Gastroesophageal sphincter (tissue), 4 donors: ENCODE measurements around the gene IQGAP2. TPM values are rescaled to one million over a fixed set of nuclear protein-coding genes. Genes with fewer than 3 reads are reported as not detected.

Experiments
- ATAC-seq: fragments of 150-250 bp; one replicate; pipeline ENCODE4 v1.9.1; 2016; ENCODE audit warnings: mild to moderate bottlenecking, moderate library complexity
- H3K27ac ChIP-seq, 4 donors: fragments of 200-600 bp; sonication (generic) in 3 of 4; 1 replicate in 3 of 4; 2 replicates in 1 of 4; pipeline ENCODE4 v1.5.1; 2016 to 2019
- H3K27me3 ChIP-seq: fragments of 200-600 bp; sonication (generic); one replicate; pipeline ENCODE4 v1.5.1; 2019
- H3K36me3 ChIP-seq, 2 donors: fragments of 200-600 bp; sonication (generic); one replicate each; pipeline ENCODE4 v1.5.1; 2019; ENCODE audit warnings: control low read depth in 1 of 2
- H3K4me1 ChIP-seq, 3 donors: fragments of 200-600 bp; sonication (generic); 1 replicate in 2 of 3; 2 replicates in 1 of 3; pipeline ENCODE4 v1.5.1; 2016 to 2019; ENCODE audit warnings: control low read depth in 2 of 3
- H3K4me3 ChIP-seq, 2 donors: fragments of 200-600 bp; sonication (generic); one replicate each; pipeline ENCODE4 v1.5.1; 2019; ENCODE audit warnings: mild to moderate bottlenecking in 1 of 2, moderate library complexity in 1 of 2
- H3K9me3 ChIP-seq, 3 donors: fragments of 200-600 bp; sonication (generic); one replicate each; pipeline ENCODE4 v1.5.1; 2017 to 2019; ENCODE audit warnings: control low read depth in 2 of 3
- EP300 ChIP-seq: sonication (generic); formaldehyde crosslinking; IDR thresholded peaks from one replicate; pipeline ENCODE4 v1.6.1; 2017; ENCODE audit warnings: antibody characterized with exemption, mild to moderate bottlenecking
- POLR2A ChIP-seq, 2 donors: fragments of 450-650 bp; IDR thresholded peaks; one replicate each; pipeline ENCODE4 v1.6.1; 2017; ENCODE audit warnings: antibody characterized with exemption in 2 of 2, mild to moderate bottlenecking in 2 of 2, moderate library complexity in 1 of 2
- POLR2AphosphoS5 ChIP-seq: sonication (generic); formaldehyde crosslinking; IDR thresholded peaks from one replicate; pipeline ENCODE4 v1.6.1; 2017; ENCODE audit warnings: antibody characterized with exemption
- WGBS, 2 donors: methylation state at CpG; one replicate each; pipeline ENCODE4 v1.1.5; 2018; ENCODE audit warnings: low coverage in 1 of 2; 5-methylcytosine and 5-hydroxymethylcytosine counted together
- total RNA-seq, 4 donors: library from RNA; depleted of rRNA; stranded (reverse); fragments of >200 nt; gene quantifications; one replicate each; pipeline ENCODE4 v1.1.0, GENCODE V29; 2016
- TF ChIP-seq, protein P1 (sequence below), 4 experiments: fragments of 200-600 bp in 2 of 4; fragments of 450-650 bp in 2 of 4; sonication (generic) in 1 of 4; IDR thresholded peaks; one replicate each; pipeline ENCODE4 v1.5.1; 2017 to 2019; ENCODE audit warnings: antibody characterized with exemption in 4 of 4, mild to moderate bottlenecking in 2 of 4, moderate library complexity in 2 of 4

Gene IQGAP2
- total RNA-seq, 4 donors from 2014 or later = 15.7 to 34.4 (median 25.8) TPM

DNA sequence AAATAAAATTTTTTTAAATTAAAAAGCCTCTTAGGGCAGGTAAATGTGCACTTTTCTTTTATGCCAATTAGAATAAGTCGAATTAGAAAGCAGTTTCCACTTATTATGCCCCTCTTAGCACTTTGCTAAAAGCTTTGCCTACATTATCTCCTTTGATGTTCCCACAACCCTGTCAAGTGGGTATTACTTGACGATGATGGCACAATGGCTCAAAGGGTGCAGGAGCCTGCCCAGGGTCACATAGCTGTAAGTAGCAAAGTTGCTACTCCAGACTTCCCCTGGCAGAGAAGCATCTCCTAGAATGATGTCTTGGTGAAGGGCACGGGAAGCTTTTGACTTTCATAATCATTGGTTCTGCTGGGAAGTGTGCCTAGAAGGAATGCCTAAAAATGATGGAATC lies 18.4 kb upstream of the IQGAP2 start:
- WGBS, 2 donors = 91 to 100% methylated on average over 2 to 3 of the region's 3 CpGs
- Histone ChIP-seq H3K9me3 (no peaks in the 10 kb centered on the region), H3K4me1 (no peaks in the 10 kb centered on the region), H3K27ac (no peak overlapping the region), H3K27me3 (no peaks in the 10 kb centered on the region), H3K4me3 (no peak overlapping the region), H3K36me3 (no peaks in the 10 kb centered on the region)
- TF ChIP-seq POLR2AphosphoS5 (no peak), POLR2A (IDR thresholded peaks at IDR 0.05) (no peak), EP300 (no peak)
- TF ChIP-seq, protein P1, sequence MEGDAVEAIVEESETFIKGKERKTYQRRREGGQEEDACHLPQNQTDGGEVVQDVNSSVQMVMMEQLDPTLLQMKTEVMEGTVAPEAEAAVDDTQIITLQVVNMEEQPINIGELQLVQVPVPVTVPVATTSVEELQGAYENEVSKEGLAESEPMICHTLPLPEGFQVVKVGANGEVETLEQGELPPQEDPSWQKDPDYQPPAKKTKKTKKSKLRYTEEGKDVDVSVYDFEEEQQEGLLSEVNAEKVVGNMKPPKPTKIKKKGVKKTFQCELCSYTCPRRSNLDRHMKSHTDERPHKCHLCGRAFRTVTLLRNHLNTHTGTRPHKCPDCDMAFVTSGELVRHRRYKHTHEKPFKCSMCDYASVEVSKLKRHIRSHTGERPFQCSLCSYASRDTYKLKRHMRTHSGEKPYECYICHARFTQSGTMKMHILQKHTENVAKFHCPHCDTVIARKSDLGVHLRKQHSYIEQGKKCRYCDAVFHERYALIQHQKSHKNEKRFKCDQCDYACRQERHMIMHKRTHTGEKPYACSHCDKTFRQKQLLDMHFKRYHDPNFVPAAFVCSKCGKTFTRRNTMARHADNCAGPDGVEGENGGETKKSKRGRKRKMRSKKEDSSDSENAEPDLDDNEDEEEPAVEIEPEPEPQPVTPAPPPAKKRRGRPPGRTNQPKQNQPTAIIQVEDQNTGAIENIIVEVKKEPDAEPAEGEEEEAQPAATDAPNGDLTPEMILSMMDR (IDR thresholded peaks at IDR 0.05) = no peak
- ATAC-seq = no peak

DNA sequence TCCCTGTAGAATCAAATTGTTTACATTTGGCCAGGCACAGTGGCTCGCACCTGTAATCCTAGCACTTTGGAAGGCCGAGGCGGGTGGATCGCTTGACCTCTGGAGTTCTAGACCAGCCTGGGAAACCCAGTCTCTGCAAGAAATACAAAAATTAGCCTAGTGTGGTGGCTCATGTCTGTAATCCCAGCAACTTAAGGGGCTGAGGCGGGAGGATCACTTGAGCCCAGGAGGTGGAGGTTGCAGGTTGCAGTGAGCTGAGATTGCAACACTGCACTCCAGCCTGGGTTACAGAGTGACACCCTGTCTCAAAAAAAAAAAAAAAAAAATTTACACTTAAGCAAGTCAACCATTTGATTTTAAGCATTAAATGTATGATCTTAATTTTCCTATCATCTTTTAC lies 17.5 kb upstream of the IQGAP2 start:
- WGBS, 2 donors = 94 to 100% methylated on average over 4 to 5 of the region's 5 CpGs

DNA sequence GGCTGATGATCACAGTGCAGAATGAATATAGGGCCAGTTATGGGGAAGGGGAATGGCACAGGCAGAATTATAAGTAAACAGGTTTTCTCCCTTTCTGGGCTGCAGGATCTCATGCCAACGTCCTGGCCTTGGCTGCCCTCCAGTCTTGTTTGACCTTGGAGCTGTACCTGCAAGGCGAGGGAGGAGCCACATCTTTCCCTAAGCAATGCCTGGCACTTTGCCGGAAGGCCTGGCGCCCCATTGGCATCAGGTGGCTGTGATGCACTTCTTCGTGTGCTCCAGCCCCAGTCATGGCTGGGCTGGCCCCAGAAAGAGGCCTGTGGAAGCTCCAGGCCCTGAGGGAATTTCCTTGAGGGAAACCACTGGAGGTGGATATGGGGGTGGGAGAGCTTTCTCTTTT lies 16.7 kb upstream of the IQGAP2 start:
- 60 to 83% methylated on average over 2 of the region's 5 CpGs for WGBS, 2 donors
- Histone ChIP-seq H3K9me3 (no peaks in the 10 kb centered on the region), H3K27ac (no peak overlapping the region), H3K27me3 (no peaks in the 10 kb centered on the region), H3K4me3 (no peak overlapping the region), H3K36me3 (no peaks in the 10 kb centered on the region), H3K4me1 (no peaks in the 10 kb centered on the region)
- TF ChIP-seq POLR2AphosphoS5 (no peak), POLR2A (IDR thresholded peaks at IDR 0.05) (no peak), EP300 (no peak)
- TF ChIP-seq, protein P1 (IDR thresholded peaks at IDR 0.05) = no peak
- no peak for ATAC-seq

More for the DNA sequence above, 17.5 kb upstream of the IQGAP2 start:
- Histone ChIP-seq H3K4me1 (no peaks in the 10 kb centered on the region), H3K36me3 (no peaks in the 10 kb centered on the region), H3K9me3 (no peaks in the 10 kb centered on the region), H3K27ac (no peak overlapping the region), H3K27me3 (no peaks in the 10 kb centered on the region), H3K4me3 (no peak overlapping the region)
- no peak for ATAC-seq
- TF ChIP-seq, protein P1 (IDR thresholded peaks at IDR 0.05) = no peak
- TF ChIP-seq EP300 (no peak), POLR2AphosphoS5 (no peak)

DNA sequence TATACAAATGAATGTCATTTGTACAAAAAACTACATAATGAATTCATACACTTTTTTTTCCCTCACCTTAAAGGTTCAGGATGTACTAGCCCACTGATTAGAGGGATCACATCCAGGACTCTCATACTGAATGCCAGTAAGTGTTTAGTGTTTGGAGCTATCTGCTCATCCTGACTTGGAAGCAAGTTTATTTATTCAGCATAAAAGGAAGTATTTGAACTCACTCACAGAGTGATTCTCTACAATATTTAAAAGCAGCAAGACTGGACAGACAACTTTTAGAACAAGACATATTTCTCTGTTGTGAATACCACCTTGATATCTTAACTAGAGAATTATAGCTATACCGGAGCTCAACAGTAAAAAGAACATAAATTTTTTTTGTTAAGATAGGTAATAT lies 14.8 kb upstream of the IQGAP2 start:
- 85 to 100% methylated on average over 1 of the region's 1 CpG for WGBS, 2 donors
- TF ChIP-seq, protein P1 (IDR thresholded peaks at IDR 0.05) = no peak
- TF ChIP-seq EP300 (no peak), POLR2AphosphoS5 (no peak)
- Histone ChIP-seq H3K27me3 (no peaks in the 10 kb centered on the region), H3K4me1 (no peaks in the 10 kb centered on the region), H3K36me3 (no peaks in the 10 kb centered on the region), H3K9me3 (no peaks in the 10 kb centered on the region), H3K27ac (no peak overlapping the region), H3K4me3 (no peak overlapping the region)
- ATAC-seq = no peak

DNA sequence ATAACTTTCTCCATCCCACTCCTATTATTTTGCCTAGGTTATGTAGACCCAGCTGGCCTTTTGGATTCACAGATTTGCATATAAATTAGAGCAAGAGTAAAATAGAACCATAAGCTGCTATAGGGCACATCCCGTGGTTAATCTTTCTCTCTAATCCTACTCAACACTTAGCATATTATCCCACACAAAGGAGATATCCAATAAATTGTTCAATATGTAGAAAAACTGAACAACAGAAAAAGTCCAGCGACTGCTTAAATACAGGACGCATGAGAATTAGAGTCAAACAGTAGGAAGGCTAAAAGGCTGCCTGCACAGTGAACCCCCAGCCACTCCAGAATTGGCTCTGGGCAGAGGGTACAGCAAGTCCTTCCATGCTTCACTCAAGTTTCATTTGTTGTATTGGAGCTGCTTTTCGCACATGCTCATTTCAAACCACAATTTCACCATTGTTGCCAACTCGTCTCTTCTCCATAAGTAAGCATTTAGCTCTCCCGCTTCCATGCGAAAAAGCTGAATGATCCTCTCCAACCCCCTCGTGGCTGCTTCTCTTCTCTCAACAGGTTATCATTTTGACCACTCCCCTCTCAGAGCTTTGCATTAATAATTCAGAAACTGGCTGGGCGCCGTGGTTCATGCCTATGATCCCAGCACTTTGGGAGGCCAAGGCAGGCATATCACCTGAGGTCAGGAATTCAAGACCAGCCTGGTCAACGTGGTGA lies 14.1 kb upstream of the IQGAP2 start:
- no peaks in the 10 kb centered on the region for H3K9me3 ChIP-seq
- H3K36me3 ChIP-seq = no peaks in the 10 kb centered on the region
- 89 to 91% methylated on average over 6 to 9 of the region's 11 CpGs for whole genome bisulfite sequencing, 2 donors
- no peak overlapping the region for H3K27ac ChIP-seq
- TF ChIP-seq, protein P1 (IDR thresholded peaks at IDR 0.05) = no peak
- TF ChIP-seq EP300 = no peak
- no peak for TF ChIP-seq POLR2A (IDR thresholded peaks at IDR 0.05)
- no peak for TF ChIP-seq POLR2AphosphoS5
- no peak for ATAC-seq
- H3K4me1 ChIP-seq = no peaks in the 10 kb centered on the region
- H3K4me3 ChIP-seq = no peak overlapping the region
- H3K27me3 ChIP-seq = no peaks in the 10 kb centered on the region
